GM06990 (cell line): ENCODE data around the gene CBFA2T3.

Source experiments
- DNase-seq: peaks from one replicate; pipeline ENCODE4 v3.0.0-alpha.2; 2011; ENCODE audit not compliant: insufficient read length; ENCODE audit errors: extremely low read depth
- H3K27me3 ChIP-seq: replicated peaks from 2 replicates; pipeline ENCODE4 v1.6.0; 2011; ENCODE audit warnings: low read length; ENCODE audit not compliant: control insufficient read depth, insufficient read depth
- H3K36me3 ChIP-seq: 2 replicates; pipeline ENCODE4 v1.5.1; 2011; ENCODE audit warnings: low read length; ENCODE audit not compliant: control insufficient read depth, insufficient read depth
- H3K4me3 ChIP-seq: replicated peaks from 2 replicates; pipeline ENCODE4 v1.5.1; 2011; ENCODE audit warnings: low read depth, mild to moderate bottlenecking, control low read depth, low read length
- CTCF ChIP-seq: IDR thresholded peaks from 2 replicates; pipeline ENCODE4 v1.5.1; 2011; ENCODE audit warnings: low read length, control low read depth, mild to moderate bottlenecking, inconsistent platforms; ENCODE audit not compliant: insufficient read depth, poor library complexity, severe bottlenecking

Gene CBFA2T3

DNA sequence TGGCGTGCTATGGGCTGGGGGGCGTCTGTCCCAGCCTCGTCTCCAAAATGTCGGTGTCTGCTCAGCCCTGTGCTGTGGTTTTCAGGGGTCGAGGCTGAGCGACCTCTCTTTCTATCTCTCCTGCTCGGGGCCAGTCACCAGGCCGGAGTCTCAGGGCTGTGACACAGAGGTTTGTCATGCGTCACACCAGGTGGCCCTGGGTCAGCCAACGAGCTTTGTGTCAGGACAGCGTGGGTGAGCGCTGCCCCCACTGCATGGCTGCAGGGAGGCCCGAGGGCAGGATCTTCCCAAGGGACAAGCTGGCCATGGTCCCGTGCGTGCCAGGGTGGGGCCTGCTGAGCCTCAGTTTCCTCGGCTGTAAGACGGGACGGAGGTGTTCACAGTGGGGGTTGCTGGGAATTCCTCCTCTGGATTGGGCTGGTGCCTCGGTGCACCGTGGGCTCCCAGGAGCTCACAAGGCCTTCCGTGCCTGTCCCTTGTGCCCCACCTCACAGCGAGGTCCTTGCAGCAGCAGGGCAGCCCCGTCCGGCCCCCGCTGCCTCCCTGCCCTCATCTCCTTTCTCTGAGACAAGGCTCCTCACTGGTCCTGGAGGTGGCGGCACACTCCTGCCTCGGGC is 50.5 kb downstream of the CBFA2T3 start:
- no peak overlapping the region for H3K4me3 ChIP-seq
- no peaks in the 10 kb centered on the region; the same call in none of the 2 replicates for H3K36me3 ChIP-seq
- TF ChIP-seq CTCF = no peak
- H3K27me3 ChIP-seq = no peaks in the 10 kb centered on the region
- DNase-seq = no peak

- Histone ChIP-seq H3K27me3 (no peaks in the 10 kb centered on the region), H3K36me3 (peaks cover 2% of the 10 kb centered on the region), H3K4me3 (no peak overlapping the region)
- no peak for TF ChIP-seq CTCF
- no peak for DNase-seq
Measured at GRCh38 chr16:88925540-88925887, 51.5 kb downstream of the CBFA2T3 start.

DNA sequence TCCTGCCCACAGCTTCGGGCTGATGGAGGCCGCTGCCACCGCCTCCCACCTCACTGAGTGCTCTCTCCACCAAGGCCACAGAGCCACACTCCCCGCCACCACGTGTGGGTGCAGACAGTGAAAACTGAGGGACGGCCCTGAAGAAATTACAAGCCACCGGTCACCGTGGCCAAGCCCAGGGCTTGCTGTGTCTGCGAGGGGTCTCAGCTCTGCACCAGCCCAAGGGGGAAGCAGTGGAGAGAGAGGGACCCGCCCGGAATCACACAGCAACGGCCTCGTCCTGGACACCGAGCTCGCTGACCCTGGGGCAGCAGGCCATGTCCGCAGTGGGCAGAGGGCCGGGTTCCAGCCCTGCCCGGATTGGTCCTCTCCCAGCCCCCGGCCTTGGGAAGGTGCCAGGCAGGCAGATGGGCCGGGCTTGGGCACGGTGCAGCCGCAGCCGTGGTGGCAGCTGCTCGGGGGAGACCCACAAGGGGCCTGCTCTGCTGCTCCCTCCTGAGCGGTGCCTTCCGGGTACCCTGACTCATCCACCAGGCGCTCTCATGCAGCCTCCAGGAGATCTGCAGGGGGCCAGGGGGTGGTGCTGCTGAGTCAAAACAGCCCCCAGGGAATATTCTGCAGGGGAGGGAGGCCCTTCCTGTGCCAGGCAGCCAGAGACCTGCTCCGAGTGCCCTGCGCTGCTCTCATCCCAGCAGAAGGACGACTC is 52.0 kb downstream of the CBFA2T3 start:
- DNase-seq = no peak
- TF ChIP-seq CTCF = peak; percentile 52
- Histone ChIP-seq H3K4me3 (no peak overlapping the region), H3K36me3 (peaks cover 2% of the 10 kb centered on the region), H3K27me3 (no peaks in the 10 kb centered on the region)

GRCh38 chr16:88923926-88924833 is 52.8 kb downstream of the CBFA2T3 start:
- DNase-seq = no peak

DNA sequence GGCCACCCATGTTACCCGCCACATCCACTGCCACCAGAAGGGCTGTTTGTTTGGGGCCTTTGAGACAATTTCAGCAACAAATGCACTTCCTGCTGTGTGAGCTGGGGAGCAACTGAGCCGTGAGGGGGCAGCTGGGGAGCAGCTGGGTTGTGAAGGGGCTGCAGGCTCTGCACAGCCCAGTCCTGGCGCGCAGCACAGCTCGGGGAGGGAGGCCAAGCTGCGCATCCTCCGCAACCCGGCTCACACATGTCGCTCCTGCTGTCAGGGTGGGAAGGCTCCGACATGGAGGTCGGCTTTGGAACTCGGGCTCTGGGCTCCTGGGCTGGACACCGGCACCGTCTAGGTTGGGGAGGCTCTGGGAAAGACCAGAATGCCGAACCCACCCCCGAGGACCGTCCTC is 53.6 kb downstream of the CBFA2T3 start:
- Histone ChIP-seq H3K36me3 (peaks cover 2% of the 10 kb centered on the region), H3K4me3 (no peak overlapping the region), H3K27me3 (no peaks in the 10 kb centered on the region)
- no peak for TF ChIP-seq CTCF
- no peak for DNase-seq

More at GRCh38 chr16:88923926-88924833, 52.8 kb downstream of the CBFA2T3 start:
- TF ChIP-seq CTCF = no peak
- Histone ChIP-seq H3K4me3 (no peak overlapping the region), H3K36me3 (peaks cover 2% of the 10 kb centered on the region), H3K27me3 (no peaks in the 10 kb centered on the region)
